ENCODE measurements around the gene UNC13C.

The UNC13C gene

GRCh38 chr15:54083991-54084390, 105.8 kb downstream of the UNC13C start:
- peaks cover 16% of the 10 kb centered on the region for H3K27me3 ChIP-seq (ENCODE audit: insufficient read depth, poor library complexity, severe bottlenecking)
- no peak for TF ChIP-seq CTCF (IDR thresholded peaks at IDR 0.05; ENCODE audit: poor library complexity, severe bottlenecking)
- no peaks in the 10 kb centered on the region for H3K9me3 ChIP-seq (ENCODE audit: severe bottlenecking)
- no peak overlapping the region for H3K4me3 ChIP-seq (ENCODE audit: severe bottlenecking)
- no peak for ATAC-seq (ENCODE audit: low read depth)
- H3K4me1 ChIP-seq (ENCODE audit: insufficient read depth, poor library complexity, severe bottlenecking): no peaks in the 10 kb centered on the region
- H3K27ac ChIP-seq (ENCODE audit: poor library complexity, severe bottlenecking): no peak overlapping the region
- H3K36me3 ChIP-seq (ENCODE audit: low read depth): no peaks in the 10 kb centered on the region
- no peak for DNase-seq (ENCODE audit: low spot score)

DNA sequence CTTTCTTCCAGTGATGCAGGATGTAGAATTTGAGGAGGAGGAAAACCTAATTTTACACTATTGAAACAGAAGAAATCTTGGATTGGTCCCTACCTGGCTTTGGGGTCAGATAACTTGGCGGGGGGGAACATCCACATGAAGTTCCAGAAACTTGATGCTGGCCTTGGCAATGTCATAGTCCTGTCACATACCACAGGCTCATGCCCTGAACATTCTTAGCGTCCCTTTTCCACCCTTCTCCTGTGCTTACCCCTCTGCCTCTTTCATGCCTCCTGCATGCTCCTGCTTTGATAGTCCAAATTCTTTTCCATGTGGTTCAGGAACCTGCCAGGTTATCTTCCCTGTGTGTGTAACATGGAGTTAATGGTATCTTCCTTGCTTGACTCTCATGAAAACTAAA, 110.6 kb downstream of the UNC13C start:
- Histone ChIP-seq H3K4me3 (ENCODE audit: severe bottlenecking) (no peak overlapping the region), H3K4me1 (ENCODE audit: insufficient read depth, poor library complexity, severe bottlenecking) (no peaks in the 10 kb centered on the region), H3K27me3 (ENCODE audit: insufficient read depth, poor library complexity, severe bottlenecking) (peaks cover 36% of the 10 kb centered on the region), H3K27ac (ENCODE audit: poor library complexity, severe bottlenecking) (no peak overlapping the region), H3K36me3 (ENCODE audit: low read depth) (no peaks in the 10 kb centered on the region), H3K9me3 (ENCODE audit: severe bottlenecking) (no peaks in the 10 kb centered on the region)
- DNase-seq (ENCODE audit: low spot score) (no peak), ATAC-seq (ENCODE audit: low read depth) (no peak; the same call in 2 of the 3 replicates)
- no peak for TF ChIP-seq CTCF (IDR thresholded peaks at IDR 0.05; ENCODE audit: poor library complexity, severe bottlenecking)

- Histone ChIP-seq H3K4me1 (ENCODE audit: insufficient read depth, poor library complexity, severe bottlenecking) (no peaks in the 10 kb centered on the region), H3K4me3 (ENCODE audit: severe bottlenecking) (no peak overlapping the region), H3K27me3 (ENCODE audit: insufficient read depth, poor library complexity, severe bottlenecking) (peaks cover 41% of the 10 kb centered on the region), H3K36me3 (ENCODE audit: low read depth) (no peaks in the 10 kb centered on the region), H3K27ac (ENCODE audit: poor library complexity, severe bottlenecking) (no peak overlapping the region), H3K9me3 (ENCODE audit: severe bottlenecking) (no peaks in the 10 kb centered on the region)
- TF ChIP-seq CTCF (IDR thresholded peaks at IDR 0.05; ENCODE audit: poor library complexity, severe bottlenecking): no peak
- ATAC-seq (ENCODE audit: low read depth): no peak
- DNase-seq (ENCODE audit: low spot score): no peak
These were observed 111.5 kb downstream of the UNC13C start for GRCh38 chr15:54089776-54090175.

- Histone ChIP-seq H3K4me1 (ENCODE audit: insufficient read depth, poor library complexity, severe bottlenecking) (no peaks in the 10 kb centered on the region), H3K27ac (ENCODE audit: poor library complexity, severe bottlenecking) (no peak overlapping the region), H3K27me3 (ENCODE audit: insufficient read depth, poor library complexity, severe bottlenecking) (peaks cover 35% of the 10 kb centered on the region), H3K9me3 (ENCODE audit: severe bottlenecking) (no peaks in the 10 kb centered on the region), H3K36me3 (ENCODE audit: low read depth) (no peaks in the 10 kb centered on the region), H3K4me3 (ENCODE audit: severe bottlenecking) (no peak overlapping the region)
- no peak for TF ChIP-seq CTCF (IDR thresholded peaks at IDR 0.05; ENCODE audit: poor library complexity, severe bottlenecking)
- DNase-seq (ENCODE audit: low spot score) (no peak), ATAC-seq (ENCODE audit: low read depth) (no peak)
These were observed 113.4 kb downstream of the UNC13C start for GRCh38 chr15:54091651-54092050.

DNA sequence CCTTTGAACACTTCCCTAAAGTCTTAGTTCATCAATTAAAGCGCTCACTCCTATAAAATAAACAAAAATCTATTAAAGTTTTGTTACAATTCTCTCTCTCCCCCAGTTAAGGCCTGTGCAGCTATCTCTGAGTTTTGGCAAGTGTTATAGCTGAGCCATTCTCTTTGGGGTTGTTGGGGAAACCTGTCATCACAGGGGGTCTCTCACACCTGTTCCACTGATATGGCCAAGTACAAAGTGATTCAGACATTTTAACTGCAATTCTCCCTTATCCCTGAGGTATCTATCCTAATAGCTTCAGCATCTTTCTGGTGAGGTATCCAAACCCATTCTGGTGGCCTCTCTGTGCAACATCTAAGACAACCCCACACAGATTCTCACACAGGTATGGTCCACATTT, 116.4 kb downstream of the UNC13C start:
- Histone ChIP-seq H3K36me3 (ENCODE audit: low read depth) (no peaks in the 10 kb centered on the region), H3K27ac (ENCODE audit: poor library complexity, severe bottlenecking) (no peak overlapping the region), H3K4me1 (ENCODE audit: insufficient read depth, poor library complexity, severe bottlenecking) (no peaks in the 10 kb centered on the region), H3K9me3 (ENCODE audit: severe bottlenecking) (no peaks in the 10 kb centered on the region), H3K27me3 (ENCODE audit: insufficient read depth, poor library complexity, severe bottlenecking) (peaks cover 49% of the 10 kb centered on the region), H3K4me3 (ENCODE audit: severe bottlenecking) (no peak overlapping the region)
- DNase-seq (ENCODE audit: low spot score) (no peak), ATAC-seq (ENCODE audit: low read depth) (no peak)
- no peak for TF ChIP-seq CTCF (IDR thresholded peaks at IDR 0.05; ENCODE audit: poor library complexity, severe bottlenecking)
